IPS DF 4.7 (cell line): ENCODE measurements around the gene SWAP70.

Experiments
- DNase-seq: peaks from one replicate; pipeline ENCODE4 v3.0.0-alpha.2; 2013; ENCODE audit warnings: low spot score; ENCODE audit errors: extremely low read depth

Gene SWAP70

DNA sequence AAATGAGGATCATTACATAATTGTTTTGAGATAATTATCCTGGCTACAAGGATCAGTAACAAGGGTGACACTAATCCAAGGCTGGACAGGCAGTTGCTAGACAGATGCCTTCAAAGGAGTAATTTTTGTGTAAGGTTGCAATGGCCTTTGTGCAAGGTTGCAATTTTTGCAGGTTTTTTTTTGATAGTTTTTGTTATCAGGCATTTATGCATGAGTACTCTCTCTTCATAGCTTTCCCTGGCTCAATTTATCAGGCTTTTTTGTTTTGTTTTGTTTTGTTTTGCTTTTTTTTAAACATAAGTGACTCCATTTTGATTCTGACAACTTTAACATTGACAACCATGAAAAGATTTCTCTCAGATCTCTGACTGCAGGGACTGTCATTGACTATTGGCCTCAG lies 110.2 kb downstream of the SWAP70 start:
- no peak for DNase-seq

DNA sequence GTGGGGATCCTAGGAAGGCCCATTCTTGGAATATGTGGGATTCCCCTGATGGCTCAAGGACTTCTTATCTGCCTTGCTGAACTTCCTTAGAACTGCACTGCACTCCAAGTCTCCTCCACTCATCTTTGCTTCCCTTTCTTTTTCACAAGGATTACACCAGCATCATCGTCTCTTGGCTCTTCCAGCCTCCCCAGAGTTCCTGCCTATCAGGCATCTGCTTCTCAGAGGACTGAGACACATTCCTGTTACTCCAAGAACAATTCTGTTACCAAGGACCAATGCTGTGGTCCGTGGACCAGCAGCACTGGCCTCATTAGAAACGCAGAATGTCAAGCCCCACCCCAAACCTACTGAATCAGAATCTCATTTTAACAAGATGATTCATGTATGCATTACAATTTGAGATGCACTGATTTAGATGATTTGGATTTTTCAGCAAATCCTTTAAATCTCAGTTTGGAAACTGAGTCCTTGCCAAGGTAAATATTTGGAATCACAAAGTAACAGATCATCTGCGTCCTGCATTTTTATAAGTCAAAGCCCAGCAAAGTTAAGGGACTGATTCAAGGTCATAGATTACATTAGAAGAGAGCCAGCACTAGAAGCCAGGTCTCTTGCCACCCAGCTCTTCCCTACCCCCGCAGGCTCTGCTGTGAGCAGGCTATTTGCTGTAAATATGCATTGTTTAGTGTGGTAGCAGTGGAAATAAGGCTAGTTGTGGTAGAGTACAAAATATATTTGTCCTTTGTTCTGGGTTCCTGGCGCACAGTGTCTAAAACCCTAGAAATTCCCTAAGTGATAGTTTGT lies 110.9 kb downstream of the SWAP70 start:
- DNase-seq, result no peak

DNA sequence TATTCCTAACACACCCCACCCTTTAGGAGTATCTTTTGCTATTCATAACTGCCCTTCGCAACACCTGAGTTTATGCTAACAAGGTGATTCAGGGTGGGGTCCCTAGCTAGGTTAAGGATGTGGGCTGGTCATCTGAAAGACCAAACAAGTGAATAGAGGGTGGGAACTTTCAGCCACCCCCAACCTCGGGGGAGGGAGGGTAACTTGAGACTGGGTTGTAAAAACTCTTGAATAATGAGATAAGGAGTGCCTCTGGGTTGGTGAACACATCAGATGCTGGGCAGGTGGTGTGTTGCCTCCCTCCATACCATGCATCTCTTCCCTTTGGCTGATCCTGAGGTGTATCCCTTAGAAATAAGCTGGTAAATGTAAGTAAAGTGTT lies 111.5 kb downstream of the SWAP70 start:
- DNase-seq, result no peak

DNA sequence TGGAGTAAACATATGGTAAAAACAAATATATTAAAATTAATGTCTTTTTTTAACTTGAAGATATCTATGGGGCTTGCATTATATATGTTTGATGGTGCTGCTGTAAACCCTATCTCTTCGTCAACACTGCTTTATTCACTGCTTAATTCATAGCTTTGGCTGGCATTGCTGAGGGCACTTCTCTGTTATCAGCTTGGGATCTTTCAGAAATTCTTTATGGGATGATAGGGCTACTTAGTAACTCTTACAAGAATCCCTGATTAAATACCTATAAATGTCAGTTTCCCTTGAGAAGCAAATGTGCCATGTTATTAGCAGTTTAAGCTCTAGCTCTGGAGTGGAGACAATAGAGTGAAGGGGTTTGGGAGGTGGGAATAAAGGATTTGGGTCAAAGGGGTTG lies 112.3 kb downstream of the SWAP70 start:
- no peak for DNase-seq

DNA sequence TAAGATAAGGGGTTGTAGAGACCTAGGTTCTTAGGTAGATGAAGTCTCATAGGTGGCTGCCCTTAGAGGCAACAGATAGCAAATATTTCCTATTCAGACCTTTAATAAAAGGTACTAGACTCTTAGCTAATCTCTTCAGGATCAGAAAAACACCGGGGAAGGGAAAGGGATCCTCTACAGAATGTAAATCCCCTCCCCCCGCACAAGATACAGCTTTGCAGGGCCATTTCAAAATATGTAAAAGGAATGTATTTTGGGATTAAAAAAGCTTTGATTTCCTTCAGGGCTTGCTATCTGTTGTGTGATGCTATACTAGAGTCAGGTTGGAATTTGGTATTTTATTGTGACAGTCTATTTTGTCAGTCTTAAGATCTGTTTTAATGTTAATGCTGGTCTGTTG lies 113.2 kb downstream of the SWAP70 start:
- no peak for DNase-seq

DNA sequence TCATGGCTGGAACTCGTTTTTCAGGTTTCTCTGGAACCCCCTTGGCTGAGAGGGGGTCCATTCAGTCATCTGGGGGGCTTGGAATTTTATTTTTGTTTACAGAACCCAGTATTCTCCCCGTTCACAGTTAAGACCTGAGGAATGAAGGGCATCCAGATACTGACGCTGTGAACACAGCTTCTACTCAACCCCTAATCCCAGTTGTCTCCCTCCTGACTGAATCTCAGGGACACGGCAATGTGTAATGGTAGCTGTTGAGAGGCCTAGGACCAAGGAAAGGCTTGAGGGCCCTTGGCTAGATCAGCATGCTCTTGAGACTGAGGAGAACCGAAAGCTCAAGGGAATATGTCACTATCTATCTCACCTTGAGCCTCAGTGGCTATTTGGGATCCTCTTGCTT lies 113.6 kb downstream of the SWAP70 start:
- DNase-seq, result no peak

DNA sequence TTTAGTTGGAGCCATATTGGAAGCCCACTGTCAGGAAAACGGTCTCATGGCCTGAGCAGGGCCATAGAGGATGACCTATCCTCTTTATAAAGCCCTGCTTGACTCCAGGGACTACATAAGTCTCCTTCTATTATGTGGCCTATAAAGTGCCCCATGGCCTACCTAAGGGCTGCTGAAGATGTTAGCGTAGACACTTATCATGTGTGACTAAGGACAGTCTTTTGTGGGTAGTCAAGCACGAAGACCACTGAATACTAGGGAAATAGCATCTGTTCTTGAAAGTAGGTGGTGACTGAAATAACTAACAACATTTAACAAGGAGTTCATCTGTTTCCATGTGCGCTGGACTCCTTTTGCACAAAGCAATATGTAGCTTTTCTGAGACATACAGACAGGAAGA lies 117.1 kb downstream of the SWAP70 start:
- no peak for DNase-seq

DNA sequence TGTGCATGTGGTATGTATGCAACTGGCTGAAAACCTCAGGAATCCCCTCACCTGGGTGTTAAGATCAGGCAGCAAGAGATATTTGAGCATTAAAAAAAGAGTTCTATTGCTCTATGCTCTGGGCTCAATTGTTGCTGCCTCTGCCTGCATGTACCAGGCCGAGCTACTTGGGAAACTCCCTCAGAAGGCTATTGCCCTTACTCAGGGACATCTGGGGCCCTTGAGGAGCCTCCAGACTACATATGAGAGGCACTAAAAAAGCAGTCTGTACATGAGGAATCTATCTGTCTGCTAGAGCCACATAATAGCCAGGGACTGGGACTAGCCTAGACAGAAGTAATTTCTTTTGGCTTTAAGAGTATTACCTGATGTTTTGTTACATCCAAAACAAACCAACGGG lies 120.1 kb downstream of the SWAP70 start:
- no peak for DNase-seq

DNA sequence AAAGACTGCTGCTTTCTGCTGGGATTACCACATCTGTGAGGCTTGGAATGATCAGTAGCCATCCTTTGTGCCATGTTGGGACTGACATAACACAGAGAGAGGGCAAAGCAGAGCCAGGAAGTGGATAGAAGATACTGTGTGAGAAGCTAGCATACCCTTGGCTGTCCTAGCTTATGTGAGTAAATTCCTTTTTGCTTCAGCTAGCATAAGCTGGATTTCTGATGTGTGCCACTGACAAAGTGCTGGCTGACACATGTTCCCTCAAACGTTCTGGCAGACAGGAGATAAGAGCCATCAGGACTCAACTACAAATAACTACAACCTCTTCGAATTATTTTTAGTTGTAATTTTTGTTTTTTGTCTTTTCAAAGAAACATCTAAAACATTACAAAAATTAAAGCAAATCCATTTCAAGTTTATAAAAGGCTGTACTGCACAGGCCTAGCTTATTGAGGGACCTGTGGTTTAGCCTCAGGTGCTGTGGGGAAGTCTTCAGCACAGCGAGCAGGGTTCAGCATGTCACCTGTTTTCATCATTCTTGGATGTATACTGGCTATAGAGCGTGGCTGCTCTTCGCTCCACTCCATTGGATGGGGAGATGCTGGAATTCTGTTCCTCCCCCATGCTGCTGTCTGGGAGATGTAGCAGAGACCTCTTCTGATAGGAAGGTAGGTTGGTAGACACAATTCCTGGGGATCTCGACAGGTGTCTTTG lies 120.9 kb downstream of the SWAP70 start:
- DNase-seq, result no peak

DNA sequence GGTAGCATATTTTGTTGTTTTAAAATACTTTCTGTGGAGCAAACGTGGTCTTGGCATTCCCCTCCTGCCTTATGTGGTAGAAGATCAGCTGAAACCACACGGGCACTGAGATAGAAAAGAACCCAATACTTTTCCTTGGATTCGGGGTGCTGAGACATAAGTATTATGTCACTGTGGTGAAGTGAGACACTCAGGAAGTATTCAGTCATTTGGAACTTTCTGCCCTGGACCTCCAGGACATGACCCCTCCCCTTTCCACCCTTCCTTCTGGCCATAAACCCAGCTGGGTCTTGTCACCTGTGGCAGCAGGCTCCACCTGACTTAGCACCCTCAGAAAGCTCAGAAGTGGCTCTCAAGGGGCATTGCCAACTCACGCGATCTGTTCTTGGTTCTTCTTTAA lies 123.4 kb downstream of the SWAP70 start:
- no peak for DNase-seq

DNA sequence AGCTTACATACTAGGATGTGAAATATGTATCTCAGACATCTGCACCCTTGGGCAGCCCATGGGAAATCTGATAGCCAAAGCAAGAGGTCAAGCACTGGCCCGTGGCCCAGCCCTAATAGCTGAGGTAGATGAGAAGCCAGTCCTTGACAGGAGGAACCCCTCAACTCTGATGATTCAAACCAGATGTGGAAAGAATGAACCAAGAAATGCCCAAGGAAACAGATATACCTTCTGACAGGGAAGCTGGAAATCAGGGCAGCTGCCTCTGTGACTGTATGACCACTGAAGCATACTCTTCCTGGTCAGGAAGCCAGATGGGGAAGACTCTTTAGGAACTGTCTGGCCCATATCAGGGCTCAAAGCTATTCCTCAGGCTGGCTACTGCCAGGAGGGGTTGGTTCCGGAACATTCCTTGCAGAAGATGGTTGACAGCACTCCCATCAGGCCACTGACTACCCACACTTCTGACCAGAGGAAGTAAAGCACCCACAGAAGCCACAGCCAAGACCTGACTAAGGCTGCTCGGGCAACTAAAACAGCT lies 124.2 kb downstream of the SWAP70 start:
- no peak for DNase-seq

DNA sequence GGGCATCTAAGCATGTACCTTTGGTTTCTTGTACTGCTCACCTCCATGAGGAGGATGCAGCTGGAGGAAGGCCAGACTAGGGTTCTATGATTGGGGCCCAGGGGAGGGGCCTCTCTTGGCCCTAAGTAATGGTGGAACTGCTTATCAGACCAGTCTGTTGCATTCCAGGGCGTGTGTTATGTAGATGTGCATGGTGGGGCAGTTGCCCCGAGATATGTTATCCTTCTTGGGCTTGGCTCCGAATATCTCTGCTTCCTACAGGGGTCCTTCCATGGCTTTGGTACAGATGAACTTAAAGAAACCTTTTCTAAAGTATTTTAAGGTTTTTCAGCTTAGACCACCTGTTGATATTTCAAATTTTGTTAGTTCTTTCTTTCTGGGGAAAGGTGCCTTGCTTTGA lies 126.0 kb downstream of the SWAP70 start:
- DNase-seq, result no peak

DNA sequence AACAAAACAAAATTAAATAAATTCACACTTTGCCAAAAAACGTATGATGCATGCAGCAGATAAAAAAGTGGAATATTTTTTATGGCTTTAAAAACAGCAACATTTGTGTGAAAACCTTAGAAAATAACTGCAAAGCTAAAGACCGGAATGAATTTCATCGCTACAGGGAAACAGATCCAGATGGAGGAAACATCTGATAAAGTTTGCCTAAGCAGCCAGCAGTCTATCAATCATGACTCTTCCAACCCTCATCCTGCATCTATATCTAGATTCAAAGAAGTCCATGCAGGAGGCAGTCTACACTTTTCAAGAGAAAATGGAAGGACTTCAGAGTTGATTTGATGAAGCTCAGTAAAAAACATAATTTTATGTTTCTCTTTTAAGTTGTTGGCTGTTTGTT lies 126.8 kb downstream of the SWAP70 start:
- no peak for DNase-seq

DNA sequence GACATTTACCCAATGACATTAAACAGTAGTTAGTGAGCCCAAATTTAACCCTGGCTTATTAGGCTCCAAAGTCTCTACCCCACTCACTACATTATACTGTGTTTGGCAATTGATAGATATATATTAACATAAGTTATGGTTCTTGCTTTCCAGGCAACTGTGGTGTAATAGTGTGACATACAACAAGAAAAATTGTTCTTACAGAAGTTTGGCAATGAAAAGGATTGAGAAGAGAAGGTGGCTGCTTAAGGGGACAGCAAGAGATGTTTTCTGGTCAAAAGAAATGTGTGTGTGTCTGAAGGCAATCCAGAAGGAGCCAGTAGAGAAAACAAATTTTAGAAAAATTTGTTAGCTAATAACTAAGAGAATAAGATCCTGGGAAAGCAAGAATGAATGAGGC lies 132.4 kb downstream of the SWAP70 start:
- no peak for DNase-seq

DNA sequence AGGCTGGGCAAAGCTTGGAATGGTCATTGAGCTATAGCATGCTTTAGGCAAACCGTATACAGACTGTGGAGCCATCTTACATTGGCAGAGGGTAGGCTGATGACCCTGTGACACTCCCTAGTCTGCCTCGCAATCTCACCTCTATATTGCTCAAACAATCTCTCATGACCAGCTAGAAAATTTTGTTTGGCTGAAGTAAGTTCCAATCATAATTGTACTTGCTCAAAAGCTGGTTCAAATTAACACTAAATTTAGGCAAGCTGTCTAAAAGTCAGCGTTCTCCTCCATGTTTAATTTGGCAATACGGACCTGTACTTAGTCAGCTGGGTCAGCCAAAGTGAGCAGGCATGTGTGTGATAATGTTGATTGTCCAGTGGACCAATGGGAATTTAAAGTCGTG lies 133.0 kb downstream of the SWAP70 start:
- no peak for DNase-seq

DNA sequence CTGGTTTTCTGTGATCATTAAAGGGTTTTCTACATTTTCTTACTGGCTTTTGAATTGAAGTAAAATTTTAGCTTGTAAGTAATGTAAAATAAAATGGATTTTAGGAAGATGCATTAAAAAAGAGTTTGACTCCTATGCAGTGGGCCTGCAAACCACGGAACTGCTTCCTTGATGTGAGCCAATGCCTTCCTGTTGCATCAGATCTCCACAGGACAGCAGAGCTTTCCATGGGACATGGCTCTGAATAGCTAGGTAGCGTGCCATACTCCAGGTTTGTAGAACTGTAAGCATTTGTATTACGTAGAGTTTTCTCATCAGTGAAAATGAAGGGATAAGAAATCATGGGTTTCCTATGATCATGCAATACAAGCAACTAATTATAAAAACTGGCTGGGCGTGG lies 133.4 kb downstream of the SWAP70 start:
- no peak for DNase-seq

DNA sequence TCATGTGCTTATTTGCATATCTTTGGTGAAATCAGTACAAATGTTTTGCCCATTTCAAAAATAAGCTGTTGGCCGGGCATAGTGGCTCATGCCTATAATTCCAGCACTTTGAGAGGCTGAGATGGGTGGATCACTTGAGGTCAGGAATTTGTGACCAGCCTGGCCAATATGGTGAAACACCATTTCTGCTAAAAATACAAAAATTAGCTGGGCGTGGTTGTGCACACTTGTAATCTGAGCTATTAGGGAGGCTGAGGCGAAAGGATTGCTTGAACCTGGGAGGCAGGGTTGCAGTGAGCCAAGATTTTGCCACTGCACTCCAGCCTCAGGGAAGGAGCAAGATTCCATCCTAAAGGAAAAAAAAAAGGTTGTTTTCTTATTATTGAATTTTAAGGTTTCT lies 136.0 kb downstream of the SWAP70 start:
- no peak for DNase-seq

DNA sequence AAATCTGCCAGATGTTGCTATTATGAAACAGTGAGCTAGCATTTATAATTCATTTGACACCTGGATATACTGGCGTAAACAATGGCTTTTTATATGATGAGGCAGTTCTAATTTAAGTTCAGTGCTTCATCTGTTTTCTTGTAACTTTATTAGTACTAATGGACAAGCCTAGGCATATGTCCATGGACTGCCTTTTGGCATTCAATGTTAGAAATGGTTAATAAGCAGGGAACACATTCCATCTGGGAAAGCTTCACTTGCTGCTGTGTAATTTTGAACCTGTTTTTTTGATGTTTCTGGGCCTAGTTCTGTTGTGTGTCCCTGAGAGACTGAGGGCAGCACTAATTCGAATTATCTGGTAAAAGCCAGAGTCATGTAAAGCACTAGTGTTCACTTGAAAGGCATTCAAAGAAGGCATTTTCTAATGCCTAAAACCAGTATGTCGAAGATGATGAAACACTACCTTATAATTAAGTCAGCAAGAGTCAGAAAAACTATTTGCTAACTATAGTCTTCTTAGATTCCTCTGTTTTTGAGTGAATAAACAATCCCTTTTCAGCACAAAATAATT lies 138.5 kb downstream of the SWAP70 start:
- DNase-seq, result no peak
